Vagina (tissue), 2 donors: ENCODE data around the gene TAOK3.

Source experiments
- CTCF ChIP-seq, 3 experiments: fragments of 450-650 bp in 2 of 3; fragments of 200-600 bp in 1 of 3; sonication (generic) in 1 of 3; IDR thresholded peaks; one replicate each; pipeline ENCODE4 v1.5.1; 2017 to 2019; ENCODE audit warnings: antibody characterized with exemption in 3 of 3, mild to moderate bottlenecking in 2 of 3, moderate library complexity in 2 of 3
- POLR2A ChIP-seq, 2 donors: fragments of 450-650 bp; IDR thresholded peaks; one replicate each; pipeline ENCODE4 v1.6.1; 2017; ENCODE audit warnings: antibody characterized with exemption in 2 of 2, mild to moderate bottlenecking in 2 of 2, moderate library complexity in 2 of 2
- POLR2AphosphoS5 ChIP-seq, 2 donors: sonication (generic); formaldehyde crosslinking; IDR thresholded peaks; one replicate each; pipeline ENCODE4 v1.9.0; 2017; ENCODE audit warnings: antibody characterized with exemption in 2 of 2, mild to moderate bottlenecking in 2 of 2, low read depth in 1 of 2; ENCODE audit not compliant: insufficient read depth in 1 of 2

GRCh38 chr12:118359541-118359915 lies 13.2 kb downstream of the TAOK3 start:
- TF ChIP-seq CTCF (IDR thresholded peaks at IDR 0.05) (no peak), POLR2AphosphoS5 (IDR thresholded peaks at IDR 0.05; ENCODE audit: insufficient read depth in 1 of 2, low read depth in 1 of 2) (no peak), POLR2A (IDR thresholded peaks at IDR 0.05) (no peak)
